ENCODE data around the gene LRRC71.

DNA sequence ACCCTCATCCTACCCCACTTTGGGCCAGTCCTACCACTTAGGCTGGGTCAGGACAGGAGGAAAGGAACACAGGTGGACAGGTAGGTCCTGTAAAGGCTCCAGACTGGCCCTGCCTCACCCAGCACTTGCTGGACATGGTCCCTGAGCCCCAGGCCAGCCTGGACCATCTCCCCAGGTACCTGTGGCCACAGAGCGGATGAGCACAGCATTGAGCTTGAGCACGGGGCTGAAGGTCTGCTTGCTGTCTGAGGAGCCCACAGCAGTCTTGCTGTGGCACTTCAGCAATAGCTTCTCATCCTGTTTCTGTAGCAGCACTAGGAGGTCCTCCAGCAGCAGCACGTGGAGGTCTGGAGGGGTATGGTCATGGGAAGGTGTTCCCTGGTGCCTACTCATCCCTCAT is 23.3 kb downstream of the LRRC71 start:
- TF ChIP-seq, protein P1, sequence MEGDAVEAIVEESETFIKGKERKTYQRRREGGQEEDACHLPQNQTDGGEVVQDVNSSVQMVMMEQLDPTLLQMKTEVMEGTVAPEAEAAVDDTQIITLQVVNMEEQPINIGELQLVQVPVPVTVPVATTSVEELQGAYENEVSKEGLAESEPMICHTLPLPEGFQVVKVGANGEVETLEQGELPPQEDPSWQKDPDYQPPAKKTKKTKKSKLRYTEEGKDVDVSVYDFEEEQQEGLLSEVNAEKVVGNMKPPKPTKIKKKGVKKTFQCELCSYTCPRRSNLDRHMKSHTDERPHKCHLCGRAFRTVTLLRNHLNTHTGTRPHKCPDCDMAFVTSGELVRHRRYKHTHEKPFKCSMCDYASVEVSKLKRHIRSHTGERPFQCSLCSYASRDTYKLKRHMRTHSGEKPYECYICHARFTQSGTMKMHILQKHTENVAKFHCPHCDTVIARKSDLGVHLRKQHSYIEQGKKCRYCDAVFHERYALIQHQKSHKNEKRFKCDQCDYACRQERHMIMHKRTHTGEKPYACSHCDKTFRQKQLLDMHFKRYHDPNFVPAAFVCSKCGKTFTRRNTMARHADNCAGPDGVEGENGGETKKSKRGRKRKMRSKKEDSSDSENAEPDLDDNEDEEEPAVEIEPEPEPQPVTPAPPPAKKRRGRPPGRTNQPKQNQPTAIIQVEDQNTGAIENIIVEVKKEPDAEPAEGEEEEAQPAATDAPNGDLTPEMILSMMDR (IDR thresholded peaks at IDR 0.05; ENCODE audit: low read depth, low read length): no peak
- TF ChIP-seq EZH2phosphoT487 (IDR thresholded peaks at IDR 0.05; ENCODE audit: low read depth): no peak
